SK-N-MC (cell line): ENCODE measurements around the gene PRKG1.

Experiments
- EZH2 ChIP-seq: fragments of 200-600 bp; sonication (generic); IDR thresholded peaks from one replicate; pipeline ENCODE4 v1.6.1; 2017; ENCODE audit warnings: antibody characterized with exemption
- FOXP2 ChIP-seq: optimal IDR thresholded peaks from 2 replicates; pipeline ENCODE3; 2011; ENCODE audit warnings: mild to moderate bottlenecking, moderate library complexity; ENCODE audit not compliant: insufficient read depth; ENCODE audit errors: extremely low read length, control extremely low read depth
- POLR2AphosphoS5 ChIP-seq: IDR thresholded peaks from 2 replicates; pipeline ENCODE4 v1.6.1; 2012; ENCODE audit warnings: mild to moderate bottlenecking, low read depth, low read length, borderline replicate concordance

DNA sequence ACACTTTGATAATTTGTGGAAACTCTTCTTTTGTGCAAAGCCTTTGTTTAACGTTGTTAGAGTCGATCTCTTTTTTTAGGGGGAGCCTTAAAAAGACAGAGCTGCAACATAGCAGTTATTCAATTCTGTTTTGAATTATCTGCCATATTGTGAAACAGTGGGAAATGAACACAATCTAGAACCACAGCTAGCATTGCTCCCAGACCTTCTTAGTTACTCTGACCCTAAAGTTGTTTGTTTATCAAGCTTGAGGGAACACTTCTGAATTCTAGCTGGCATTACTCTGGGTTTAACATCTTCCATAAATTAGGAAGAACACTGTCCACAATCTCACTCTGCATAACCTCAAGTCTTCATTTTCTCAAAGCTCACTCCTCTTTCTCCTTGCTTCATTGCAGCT lies 217.7 kb downstream of the PRKG1 start:
- TF ChIP-seq EZH2 (no peak), POLR2AphosphoS5 (no peak), FOXP2 (no peak)
